ENCODE measurements around the gene RAET1G.

The RAET1G gene

GRCh38 chr6:149877659-149878058 is 45.3 kb downstream of the RAET1G start:
- ChIA-PET CTCF (interaction anchor here (0.5 kb wide), 1 partner anchor 31 kb away, joined by 3 read pairs; no protein-coding TSS in a partner anchor), POLR2A (ENCODE audit: low non-redundant PET) (no interaction called here)
- TF ChIP-seq, protein P1, sequence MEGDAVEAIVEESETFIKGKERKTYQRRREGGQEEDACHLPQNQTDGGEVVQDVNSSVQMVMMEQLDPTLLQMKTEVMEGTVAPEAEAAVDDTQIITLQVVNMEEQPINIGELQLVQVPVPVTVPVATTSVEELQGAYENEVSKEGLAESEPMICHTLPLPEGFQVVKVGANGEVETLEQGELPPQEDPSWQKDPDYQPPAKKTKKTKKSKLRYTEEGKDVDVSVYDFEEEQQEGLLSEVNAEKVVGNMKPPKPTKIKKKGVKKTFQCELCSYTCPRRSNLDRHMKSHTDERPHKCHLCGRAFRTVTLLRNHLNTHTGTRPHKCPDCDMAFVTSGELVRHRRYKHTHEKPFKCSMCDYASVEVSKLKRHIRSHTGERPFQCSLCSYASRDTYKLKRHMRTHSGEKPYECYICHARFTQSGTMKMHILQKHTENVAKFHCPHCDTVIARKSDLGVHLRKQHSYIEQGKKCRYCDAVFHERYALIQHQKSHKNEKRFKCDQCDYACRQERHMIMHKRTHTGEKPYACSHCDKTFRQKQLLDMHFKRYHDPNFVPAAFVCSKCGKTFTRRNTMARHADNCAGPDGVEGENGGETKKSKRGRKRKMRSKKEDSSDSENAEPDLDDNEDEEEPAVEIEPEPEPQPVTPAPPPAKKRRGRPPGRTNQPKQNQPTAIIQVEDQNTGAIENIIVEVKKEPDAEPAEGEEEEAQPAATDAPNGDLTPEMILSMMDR (conservative IDR thresholded peaks at IDR 0.05; ENCODE audit: low read depth): no peak
- H3K27ac ChIP-seq: no peak overlapping the region
- no peak for DNase-seq (ENCODE audit: low spot score)

GRCh38 chr6:149876241-149876933 is 46.5 kb downstream of the RAET1G start:
- ChIA-PET POLR2A (ENCODE audit: low non-redundant PET) (no interaction called here), CTCF (no interaction called here)
- H3K27ac ChIP-seq: no peak overlapping the region
- TF ChIP-seq, protein P1 (conservative IDR thresholded peaks at IDR 0.05; ENCODE audit: low read depth): no peak
- DNase-seq (ENCODE audit: low spot score): no peak

GRCh38 chr6:149872233-149872632 is 50.7 kb downstream of the RAET1G start:
- ChIA-PET CTCF (no interaction called here), POLR2A (ENCODE audit: low non-redundant PET) (no interaction called here)
- no peak overlapping the region for H3K27ac ChIP-seq
- no peak for DNase-seq (ENCODE audit: low spot score)
- TF ChIP-seq, protein P1 (conservative IDR thresholded peaks at IDR 0.05; ENCODE audit: low read depth): no peak

DNA sequence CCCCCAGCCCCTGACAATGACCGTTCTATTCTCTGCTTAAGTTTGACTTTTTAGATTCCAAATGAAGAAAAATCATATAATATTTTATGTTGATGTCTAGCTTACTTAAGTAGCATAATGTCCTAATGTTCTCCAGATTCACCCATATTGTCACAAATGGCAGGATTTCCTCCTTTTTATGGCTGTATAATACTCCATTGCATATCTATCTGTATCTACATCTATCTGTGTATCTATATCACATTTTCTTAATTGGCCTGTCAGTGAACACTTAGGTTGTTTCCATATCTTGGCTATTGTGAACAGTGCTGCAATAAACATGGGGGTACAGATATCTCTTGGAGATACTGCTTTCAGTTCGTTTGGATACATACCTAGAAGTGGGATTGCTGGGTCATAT is 51.7 kb downstream of the RAET1G start:
- CTCF ChIA-PET: no interaction called here
- TF ChIP-seq, protein P1 (conservative IDR thresholded peaks at IDR 0.05; ENCODE audit: low read depth): no peak
- no peak overlapping the region for H3K27ac ChIP-seq
- no peak for DNase-seq (ENCODE audit: low spot score)
- POLR2A ChIA-PET (ENCODE audit: low non-redundant PET): no interaction called here

DNA sequence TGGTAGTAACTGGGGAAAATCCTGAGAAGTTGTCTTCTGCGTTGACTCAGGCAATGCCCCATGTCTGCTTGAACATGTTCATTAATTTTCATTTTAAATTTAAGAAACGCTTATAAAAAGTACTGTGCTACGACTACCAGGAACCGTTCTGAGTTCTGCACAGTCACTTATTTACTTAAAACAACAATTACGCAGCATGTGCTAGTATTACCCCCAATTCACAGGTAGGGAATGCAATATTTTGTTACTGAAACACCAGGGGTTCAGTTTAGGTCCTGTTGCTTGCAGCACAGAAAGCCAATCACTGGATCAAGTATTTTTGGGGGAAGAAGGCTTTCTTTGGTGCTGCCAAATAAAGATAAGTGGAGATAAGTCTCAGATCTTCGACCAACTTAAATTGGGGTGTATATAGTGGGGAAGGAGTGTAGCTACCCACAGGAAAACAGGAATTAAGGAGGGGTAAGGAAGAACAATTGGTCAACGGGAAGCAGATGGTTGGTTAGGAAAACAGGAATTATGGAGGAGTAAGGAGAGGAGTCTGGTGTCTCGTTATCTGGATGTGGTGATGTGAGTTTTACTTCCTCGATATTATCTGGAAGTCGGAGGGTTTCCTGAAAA is 53.5 kb downstream of the RAET1G start:
- no peak overlapping the region for H3K27ac ChIP-seq
- ChIA-PET POLR2A (ENCODE audit: low non-redundant PET) (no interaction called here), CTCF (no interaction called here)

GRCh38 chr6:149867876-149868640 is 54.9 kb downstream of the RAET1G start:
- no peak overlapping the region for H3K27ac ChIP-seq
- ChIA-PET CTCF (interaction anchor here (0.6 kb wide), 1 partner anchor 221 kb away, joined by 3 read pairs; no protein-coding TSS in a partner anchor), POLR2A (ENCODE audit: low non-redundant PET) (no interaction called here)
- TF ChIP-seq, protein P1 (conservative IDR thresholded peaks at IDR 0.05; ENCODE audit: low read depth): no peak
- no peak for DNase-seq (ENCODE audit: low spot score)

More for the DNA sequence above, 53.5 kb downstream of the RAET1G start:
- TF ChIP-seq, protein P1 (conservative IDR thresholded peaks at IDR 0.05; ENCODE audit: low read depth): no peak
- DNase-seq (ENCODE audit: low spot score): no peak
